Panc1 (cell line): ENCODE results near the gene NT5DC2. TPM values are rescaled to one million over a fixed set of nuclear protein-coding genes. Genes with fewer than 3 reads are reported as not detected.

ENCODE experiments used
- ATAC-seq: fragments of 200-7000 bp; cut with Tn5 transposase; 2 replicates; pipeline ENCODE4 v1.9.1; 2020; ENCODE audit warnings: mild to moderate bottlenecking, moderate library complexity
- BruUV-seq: library from RNA; stranded (reverse); fragments of 400-500 nt; replicated peaks from 2 replicates; lab custom pipeline; 2021; lab: Mats Ljungman, UMichigan
- CTCF ChIA-PET: fragments of 300-600 bp; sonication (Branson Sonifier 250); formaldehyde crosslinking; loops from one replicate; lab custom pipeline; 2022; ENCODE audit warnings: antibody characterized with exemption; lab: Charles Lee
- POLR2A ChIA-PET: fragments of 300-600 bp; sonication (Branson Sonifier 250); formaldehyde crosslinking; loops from one replicate; lab custom pipeline; 2022; ENCODE audit warnings: antibody characterized with exemption; lab: Charles Lee
- DNase-seq: peaks from one replicate; pipeline ENCODE4 v3.0.0-alpha.2; 2010; ENCODE audit warnings: low read depth, low spot score
- H3K27ac ChIP-seq: 2 replicates; pipeline ENCODE4 v1.5.1; 2011; ENCODE audit warnings: mild to moderate bottlenecking, low read length, inconsistent platforms
- H3K27me3 ChIP-seq: fragments of 200-500 bp; sonication (Bioruptor generic); 2 replicates; pipeline ENCODE4 v1.6.0; 2014; ENCODE audit warnings: low read length, inconsistent platforms; ENCODE audit not compliant: control insufficient read depth, insufficient read depth
- H3K36me3 ChIP-seq: fragments of 200-500 bp; sonication (Bioruptor generic); 2 replicates; pipeline ENCODE4 v1.5.1; 2014; ENCODE audit warnings: inconsistent platforms, mild to moderate bottlenecking, low read length, moderate library complexity; ENCODE audit not compliant: control insufficient read depth, insufficient read depth
- H3K4me1 ChIP-seq: 2 replicates; pipeline ENCODE4 v1.5.1; 2011; ENCODE audit warnings: inconsistent platforms, mild to moderate bottlenecking, low read length, moderate library complexity; ENCODE audit not compliant: control insufficient read depth, insufficient read depth
- H3K4me3 ChIP-seq, 2 experiments: 2 replicates each; pipeline ENCODE4 v1.5.1; 2011 to 2012; ENCODE audit warnings: low read depth in 2 of 2, low read length in 2 of 2, mild to moderate bottlenecking in 2 of 2, inconsistent platforms in 1 of 2, moderate library complexity in 1 of 2
- H3K9me3 ChIP-seq: fragments of 200-500 bp; sonication (Bioruptor generic); 2 replicates; pipeline ENCODE4 v1.5.1; 2014; ENCODE audit warnings: low read depth, mild to moderate bottlenecking, inconsistent platforms, low read length, moderate library complexity; ENCODE audit not compliant: control insufficient read depth, insufficient read depth
- CTCF ChIP-seq: fragments of 450-650 bp; IDR thresholded peaks from 2 replicates; pipeline ENCODE4 v1.5.1; 2017; ENCODE audit warnings: mild to moderate bottlenecking
- POLR2AphosphoS5 ChIP-seq: IDR thresholded peaks from 2 replicates; pipeline ENCODE4 v1.6.1; 2012; ENCODE audit warnings: mild to moderate bottlenecking, low read depth, low read length, moderate library complexity
- REST ChIP-seq, 2 experiments: IDR thresholded peaks; 2 replicates each; pipeline ENCODE4 v1.6.1; 2011 to 2012; ENCODE audit warnings: low read depth in 2 of 2, control low read depth in 1 of 2, low read length in 1 of 2, mild to moderate bottlenecking in 1 of 2, moderate library complexity in 1 of 2; ENCODE audit not compliant: insufficient read depth in 1 of 2
- SIN3A ChIP-seq: IDR thresholded peaks from 2 replicates; pipeline ENCODE4 v1.6.1; 2012; ENCODE audit warnings: low read depth, mild to moderate bottlenecking, low read length, moderate library complexity, borderline replicate concordance; ENCODE audit not compliant: insufficient read depth
- TCF7L2 ChIP-seq: IDR thresholded peaks from 2 replicates; pipeline ENCODE4 v1.6.1; 2011; ENCODE audit warnings: mild to moderate bottlenecking, low read depth, low read length, inconsistent platforms
- in situ Hi-C: cut with HindIII; loops from 2 replicates; pipeline ENCODE4 v1.10.0; 2016; ENCODE audit warnings: low sequenced_read_pairs, low pct_unique_long_range_greater_than_20kb
- intact Hi-C: fragments of 100-400 bp; cut with micrococcal nuclease; formaldehyde crosslinking; loops from one replicate; pipeline ENCODE4 v1.10.0; 2022; ENCODE audit not compliant: unreplicated experiment
- total RNA-seq: library from RNA; stranded (reverse); gene quantifications from one replicate; pipeline ENCODE4 v1.2.1, GENCODE V29; 2021; ENCODE audit not compliant: unreplicated experiment

NT5DC2 gene
- total RNA-seq, 1 experiment from 2014 or later: 137 TPM

- Histone ChIP-seq H3K9me3 (no peaks in the 10 kb centered on the region), H3K27me3 (no peaks in the 10 kb centered on the region), H3K27ac (no peak overlapping the region), H3K4me1 (no peaks in the 10 kb centered on the region), H3K36me3 (peaks cover 3% of the 10 kb centered on the region; the same call in 1 of the 2 replicates), H3K4me3 (no peak overlapping the region)
- in situ Hi-C loops (no loop called here), intact Hi-C loops (no loop called here)
- TF ChIP-seq SIN3A (no peak), REST (IDR thresholded peaks at IDR 0.05; ENCODE audit: insufficient read depth in 1 of 2, low read depth in 2 of 2, low read length in 1 of 2) (no peak), TCF7L2 (no peak), POLR2AphosphoS5 (no peak), CTCF (no peak)
- ATAC-seq: no peak
- no TSS peak for BruUV-seq
- CTCF ChIA-PET: no interaction called here
- DNase-seq: no peak
- POLR2A ChIA-PET: no interaction called here
Measured at GRCh38 chr3:52477076-52477795, 56.4 kb downstream of the NT5DC2 start.

Other genes starting within 250 kb of the NT5DC2 start
- 6.5 TPM for gene GLYCTK, start 246.0 kb downstream of the NT5DC2 start, total RNA-seq
- gene DNAH1, start 217.5 kb downstream of the NT5DC2 start, total RNA-seq: 2.4 TPM
- gene BAP1, start 123.8 kb downstream of the NT5DC2 start, total RNA-seq: 69.6 TPM
- 12.0 TPM for gene PHF7, start 123.2 kb downstream of the NT5DC2 start, total RNA-seq
- 1.6 TPM for gene SEMA3G, start 88.8 kb downstream of the NT5DC2 start, total RNA-seq
- 5.2 TPM for gene TNNC1, start 79.8 kb downstream of the NT5DC2 start, total RNA-seq
- gene NISCH, start 78.3 kb downstream of the NT5DC2 start, total RNA-seq: 63.4 TPM
- gene STAB1, start 38.5 kb downstream of the NT5DC2 start, total RNA-seq: 0.39 TPM
- 27.3 TPM for gene UQCC5, start 2.7 kb upstream of the NT5DC2 start, total RNA-seq
- 43.5 TPM for gene PBRM1, start 152.1 kb upstream of the NT5DC2 start, total RNA-seq
- gene GNL3, start 152.2 kb upstream of the NT5DC2 start, total RNA-seq: 88.9 TPM
- 51.3 TPM for gene GLT8D1, start 171.9 kb upstream of the NT5DC2 start, total RNA-seq
- gene SPCS1, start 172.2 kb upstream of the NT5DC2 start, total RNA-seq: 93.2 TPM
- gene NEK4, start 237.1 kb upstream of the NT5DC2 start, total RNA-seq: 22.9 TPM
- gene ITIH1, start 243.7 kb upstream of the NT5DC2 start, total RNA-seq: 0.31 TPM